CD4-positive, alpha-beta T cell treated with Interferon gamma for 1 hour (primary cell): ENCODE results near the gene TBX4.
"Not testable (repeated sequence)": the region's sequence is repeated elsewhere in the genome, so short reads cannot be mapped to it uniquely, and the experiment has no call there.

ENCODE experiments used
- DNase-seq: peaks from one replicate; pipeline ENCODE4 v3.0.0-alpha.2; 2020

Gene TBX4

GRCh38 chr17:61502292-61502691, 50.1 kb downstream of the TBX4 start:
- DNase-seq, result no peak

DNA sequence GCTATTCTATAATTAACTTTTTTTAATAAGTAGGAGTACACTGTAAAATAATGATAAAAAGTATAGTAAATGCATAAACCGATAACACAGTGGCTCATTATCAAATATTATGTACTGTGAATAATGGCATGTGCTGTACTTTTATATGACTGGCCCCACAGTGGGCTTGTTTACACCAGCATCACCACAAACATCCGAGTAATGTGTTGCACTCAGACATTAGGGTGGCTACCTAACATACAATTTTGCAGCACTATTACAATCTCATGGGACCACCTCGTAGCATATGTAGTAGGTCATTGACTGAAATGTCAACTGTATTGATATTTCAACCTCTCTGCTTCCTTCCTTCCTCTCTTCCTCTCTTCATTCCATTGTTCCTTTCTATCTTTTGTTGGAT, 51.7 kb downstream of the TBX4 start:
- no peak for DNase-seq

DNA sequence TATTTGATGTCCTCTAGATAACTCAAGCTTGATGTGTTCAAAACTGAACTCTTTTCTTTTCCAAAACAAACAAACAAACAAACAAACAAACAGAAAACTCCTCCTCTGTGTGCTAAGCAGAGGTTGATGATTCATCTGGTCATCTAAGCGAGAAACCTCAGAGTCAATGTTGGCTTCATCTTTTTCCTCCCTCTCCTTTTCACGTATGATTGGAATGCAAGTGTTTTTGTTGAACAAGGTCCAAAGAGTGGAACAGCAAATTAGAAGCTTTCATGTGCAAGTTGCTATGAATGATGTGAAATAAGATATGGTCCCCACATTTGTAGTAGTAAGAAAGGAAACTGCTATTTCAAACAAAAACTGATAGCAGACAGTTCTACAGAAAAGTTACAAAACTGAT, 52.5 kb downstream of the TBX4 start:
- no peak for DNase-seq

DNA sequence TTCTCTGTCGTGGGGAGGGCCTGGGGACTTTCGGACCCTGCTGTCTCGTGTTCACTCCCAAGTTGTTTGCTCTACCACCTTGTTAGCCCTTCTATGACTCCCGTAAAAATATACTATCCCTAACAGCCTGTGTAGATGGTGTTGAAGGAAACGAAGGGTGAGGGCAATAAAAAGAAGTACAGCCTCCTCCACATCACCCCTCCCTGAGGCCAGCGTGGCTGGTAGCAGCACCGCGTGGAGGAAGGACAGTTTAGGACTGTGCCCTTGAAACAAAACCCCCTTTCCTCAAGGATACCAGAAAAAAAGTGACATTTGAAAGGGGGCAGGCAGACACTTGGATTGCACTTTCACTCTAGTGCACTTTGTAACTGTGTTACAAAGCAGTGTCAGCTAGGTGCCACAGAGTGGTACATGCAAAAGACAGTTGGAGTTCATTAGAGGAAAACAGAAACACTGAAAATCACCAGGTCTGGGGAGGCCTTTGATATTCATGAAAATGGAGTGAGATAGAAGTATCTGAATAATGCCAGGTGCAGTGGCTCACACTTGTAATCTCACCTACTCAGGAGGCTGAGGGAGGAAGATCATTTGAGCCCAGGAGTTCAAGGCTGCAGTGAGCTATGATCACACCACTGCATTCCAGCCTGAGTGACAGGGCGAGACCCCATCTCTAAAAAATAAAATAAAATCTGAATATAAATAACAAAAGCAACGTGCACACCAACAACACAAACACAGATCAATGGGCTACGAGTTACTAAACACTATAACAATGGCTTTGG, 53.8 kb downstream of the TBX4 start:
- no peak for DNase-seq

DNA sequence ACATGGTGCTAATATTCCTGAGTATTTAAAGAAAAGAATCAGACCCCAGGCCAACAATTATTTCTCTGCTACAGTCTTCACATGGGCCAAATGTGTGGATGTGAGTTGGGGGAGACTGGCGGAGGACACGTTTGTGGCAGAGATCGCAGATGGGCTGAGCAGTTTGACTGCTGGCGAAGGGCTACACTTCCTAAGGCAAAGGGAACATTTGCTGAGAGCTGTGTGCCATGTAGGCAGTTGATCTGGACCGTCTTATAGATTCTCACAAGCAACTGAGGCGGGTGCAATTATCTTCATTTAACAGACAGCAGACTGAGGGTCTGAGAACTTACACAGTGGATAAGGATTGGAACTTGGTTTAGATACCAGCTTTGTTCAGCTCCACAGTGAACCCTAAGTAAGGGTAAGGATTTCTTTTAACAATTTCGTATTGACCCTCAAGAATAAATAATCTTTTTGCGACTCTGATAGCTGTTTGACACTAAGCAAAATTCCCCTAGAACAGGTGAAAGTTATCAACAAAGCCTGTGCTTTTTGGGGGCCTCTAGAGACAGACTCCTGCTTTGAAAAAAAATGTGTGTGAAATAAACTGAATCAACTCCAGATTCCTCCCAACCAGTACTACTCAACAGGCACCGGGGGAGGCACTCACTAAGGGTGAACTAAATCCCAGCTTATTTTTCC, 55.3 kb downstream of the TBX4 start:
- no peak for DNase-seq

DNA sequence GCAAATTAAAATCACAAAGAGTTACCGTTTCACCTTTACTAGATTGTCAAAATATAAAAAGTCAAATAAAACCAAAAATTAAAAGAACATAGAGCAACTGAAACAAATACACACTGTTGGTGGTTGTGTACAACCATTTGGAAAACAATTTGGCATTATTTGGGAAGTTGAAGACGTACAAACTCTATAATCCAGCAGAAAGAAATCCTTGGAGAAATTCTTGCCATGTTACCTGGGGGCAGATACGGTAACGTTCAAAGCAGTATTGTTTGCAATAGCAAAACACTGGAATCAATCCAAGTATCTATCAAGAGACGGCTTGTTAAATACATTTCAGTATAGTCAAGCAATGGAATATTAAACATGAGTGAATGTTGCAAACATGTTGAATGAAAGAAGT, 56.7 kb downstream of the TBX4 start:
- DNase-seq, result no peak

GRCh38 chr17:61509454-61509853, 57.2 kb downstream of the TBX4 start:
- not testable (repeated sequence) for DNase-seq

DNA sequence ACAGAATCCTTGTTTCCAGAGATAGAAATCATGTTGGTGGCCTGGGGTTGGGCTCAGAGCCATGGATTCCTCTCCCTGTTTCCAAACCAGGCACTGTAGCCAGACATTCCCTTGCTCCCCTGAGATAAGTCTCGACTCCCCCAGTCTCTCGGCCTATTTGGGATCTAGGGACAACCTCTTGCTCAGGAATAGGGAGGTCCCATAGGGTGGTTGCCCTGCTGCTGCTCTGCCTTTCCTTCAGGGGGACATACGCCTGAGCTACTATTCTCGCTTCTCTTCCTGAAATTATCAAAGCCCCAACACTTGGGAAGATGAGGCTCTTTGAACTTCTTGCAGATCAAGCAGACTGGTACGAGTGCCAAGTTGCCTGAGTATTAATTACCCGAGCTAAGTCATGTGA, 58.0 kb downstream of the TBX4 start:
- no peak for DNase-seq

DNA sequence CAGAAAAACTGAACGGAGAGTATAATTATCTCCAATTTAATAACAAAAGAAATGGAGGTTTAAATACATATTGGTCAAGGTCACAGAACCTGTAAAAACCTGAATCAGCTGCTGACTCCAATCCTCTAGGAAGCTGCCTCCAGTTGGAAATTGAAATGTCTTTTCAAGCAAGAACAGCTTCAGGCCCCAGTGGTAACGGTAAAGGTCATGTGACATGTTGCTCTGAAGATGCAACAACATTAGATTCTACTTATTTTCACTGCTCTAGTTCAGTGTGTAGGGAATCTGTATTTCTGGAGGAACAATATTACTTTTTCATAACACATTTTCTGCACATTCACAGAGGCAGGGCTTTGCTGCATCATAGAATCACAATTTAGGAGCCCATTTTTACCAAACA, 58.8 kb downstream of the TBX4 start:
- DNase-seq, result no peak

DNA sequence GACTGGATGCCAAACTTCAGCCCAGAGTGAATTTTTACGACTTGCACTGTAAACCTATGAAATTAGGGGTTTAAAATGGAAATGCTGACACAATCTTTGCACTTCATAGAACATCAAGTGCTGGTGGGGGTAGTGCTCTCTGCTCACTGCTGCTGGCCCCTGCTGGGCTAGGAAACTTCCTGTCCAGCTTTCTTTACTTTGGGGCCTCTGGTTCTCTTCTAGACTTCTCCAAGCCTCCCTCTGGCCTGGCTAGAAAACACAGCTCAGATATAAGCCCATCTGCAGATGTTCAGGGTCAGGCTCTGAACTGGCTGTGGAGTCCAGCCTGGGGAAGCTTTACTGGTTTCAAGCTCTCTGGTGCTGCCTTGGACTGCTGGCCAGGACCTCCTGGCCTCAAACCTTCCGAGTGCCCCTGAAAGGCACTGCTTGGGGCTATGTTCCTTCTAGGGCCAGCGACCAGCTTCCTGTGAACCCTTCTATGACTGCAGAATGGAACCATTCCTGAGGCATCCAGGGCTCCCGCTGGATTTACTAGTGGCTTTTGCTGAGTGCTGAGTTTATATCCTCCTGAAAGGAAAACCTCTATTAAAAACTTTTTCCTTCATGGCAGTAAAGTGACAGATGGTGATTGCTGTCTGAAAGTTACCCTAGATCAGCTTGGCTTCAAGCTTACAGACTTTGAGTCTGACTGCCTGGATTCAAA, 59.4 kb downstream of the TBX4 start:
- no peak for DNase-seq

DNA sequence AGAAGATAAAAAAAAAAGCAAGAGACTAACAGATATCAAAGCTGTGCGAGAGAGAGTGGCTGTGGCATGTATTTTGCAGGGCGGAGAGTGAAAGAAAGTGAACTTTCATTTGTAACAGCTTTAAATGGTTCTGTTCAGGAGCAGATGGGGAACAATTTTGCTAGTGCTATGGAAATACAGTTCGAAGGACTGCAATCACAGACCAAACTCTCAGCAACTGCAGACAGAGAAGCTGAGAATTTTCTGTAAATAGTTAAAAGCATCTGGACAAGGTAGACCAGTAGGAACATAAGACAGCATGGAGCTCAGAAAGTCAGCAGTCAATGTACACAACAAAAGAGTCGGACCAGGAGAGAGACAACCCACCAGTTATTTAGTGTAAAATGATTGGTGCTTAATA, 62.3 kb downstream of the TBX4 start:
- no peak for DNase-seq

DNA sequence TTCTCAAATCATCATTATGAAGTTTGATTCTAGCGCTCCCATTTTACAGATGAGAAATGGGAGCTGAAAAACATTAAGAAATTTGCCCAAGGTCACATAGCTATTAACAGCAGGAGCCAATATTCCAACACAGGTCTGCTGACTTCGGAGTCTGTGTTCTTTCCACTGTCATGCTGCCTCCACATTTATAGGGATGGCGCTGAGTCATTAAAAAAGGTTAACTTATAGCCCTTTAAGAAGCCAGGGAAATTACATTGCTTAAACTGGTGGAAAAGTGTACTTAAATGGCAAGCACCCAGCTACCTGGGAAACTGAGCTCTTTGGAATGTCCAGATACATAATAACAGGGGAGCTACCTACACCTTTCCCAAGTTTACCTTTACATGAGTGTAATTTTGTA, 65.0 kb downstream of the TBX4 start:
- no peak for DNase-seq

DNA sequence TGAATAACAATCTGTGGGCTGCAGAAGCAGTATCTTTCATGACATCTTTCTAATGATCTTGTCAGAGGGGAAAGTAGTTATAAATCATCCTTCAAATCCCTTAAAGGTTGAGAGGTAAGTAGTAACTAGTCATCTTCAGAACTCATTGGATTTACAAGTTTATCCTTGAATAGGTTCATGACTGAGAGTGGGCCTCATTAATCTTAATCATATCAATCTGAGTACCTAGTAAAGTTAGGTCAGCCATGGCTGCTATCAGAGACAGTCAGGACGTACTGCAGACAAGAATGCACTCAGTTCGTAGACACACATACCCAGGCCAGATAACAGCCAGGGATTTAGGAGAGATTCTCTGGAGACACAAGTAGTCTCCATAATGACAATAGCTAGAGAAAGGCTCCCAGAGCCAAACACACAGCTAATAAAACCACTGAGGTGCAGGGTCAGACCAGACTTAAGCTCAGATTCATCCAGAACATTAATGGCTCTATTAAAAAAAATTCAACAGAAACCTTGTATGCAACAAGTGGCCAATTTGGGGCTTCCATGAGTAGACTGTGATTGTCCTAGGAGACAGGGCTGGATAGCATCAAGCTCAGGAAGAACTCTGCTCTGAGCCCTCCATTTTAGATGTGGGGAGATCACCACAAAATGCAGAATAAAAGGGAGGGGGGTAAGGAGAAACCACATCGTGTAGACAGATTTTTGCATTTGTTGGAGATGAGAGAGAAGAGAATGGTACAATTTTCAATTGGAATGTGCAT, 65.8 kb downstream of the TBX4 start:
- DNase-seq, result no peak

- DNase-seq, result no peak
Measured at GRCh38 chr17:61519139-61519538, 66.9 kb downstream of the TBX4 start.

- DNase-seq, result no peak
Measured at GRCh38 chr17:61519754-61520440, 67.7 kb downstream of the TBX4 start.

DNA sequence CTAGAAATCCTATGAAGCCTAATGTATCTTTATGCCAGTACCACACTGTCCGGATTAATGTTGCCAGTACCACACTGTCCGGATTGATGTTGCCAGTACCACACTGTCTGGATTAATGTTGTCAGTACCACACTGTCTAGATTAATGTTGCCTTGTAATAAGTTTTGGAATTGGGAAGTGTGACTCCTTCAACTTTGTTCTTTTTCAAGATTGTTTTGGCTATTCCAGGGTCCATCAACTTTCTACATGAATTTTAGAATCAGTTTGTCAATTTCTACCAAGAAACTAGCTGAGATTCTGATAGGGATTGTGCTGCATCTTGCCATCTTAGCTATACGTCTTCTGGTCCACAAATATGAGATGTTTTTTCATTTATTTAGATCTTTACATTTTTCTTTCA, 68.7 kb downstream of the TBX4 start:
- no peak for DNase-seq

- DNase-seq, result no peak
Measured at GRCh38 chr17:61522088-61522487, 69.9 kb downstream of the TBX4 start.

GRCh38 chr17:61524319-61524718, 72.1 kb downstream of the TBX4 start:
- no peak for DNase-seq

DNA sequence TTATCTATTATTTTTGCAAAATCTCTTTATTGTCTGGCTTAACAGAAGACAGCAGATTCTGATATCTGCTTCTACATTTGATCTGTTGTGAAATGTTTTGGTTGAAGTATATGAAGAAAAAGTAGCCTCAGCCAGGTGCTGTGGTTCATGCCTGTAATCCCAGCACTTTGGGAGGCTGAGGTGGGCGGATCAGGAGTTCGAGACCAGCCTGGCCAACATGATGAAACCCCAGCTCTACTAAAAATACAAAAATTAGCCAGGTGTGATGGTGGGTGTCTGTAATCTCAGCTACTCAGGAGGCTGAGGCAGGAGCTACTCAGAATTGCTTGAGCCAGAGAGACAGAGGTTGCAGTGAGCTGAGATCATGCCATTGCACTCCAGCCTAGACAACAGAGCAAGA, 75.2 kb downstream of the TBX4 start:
- DNase-seq, result not testable (repeated sequence)

GRCh38 chr17:61528171-61528570, 75.9 kb downstream of the TBX4 start:
- no peak for DNase-seq

DNA sequence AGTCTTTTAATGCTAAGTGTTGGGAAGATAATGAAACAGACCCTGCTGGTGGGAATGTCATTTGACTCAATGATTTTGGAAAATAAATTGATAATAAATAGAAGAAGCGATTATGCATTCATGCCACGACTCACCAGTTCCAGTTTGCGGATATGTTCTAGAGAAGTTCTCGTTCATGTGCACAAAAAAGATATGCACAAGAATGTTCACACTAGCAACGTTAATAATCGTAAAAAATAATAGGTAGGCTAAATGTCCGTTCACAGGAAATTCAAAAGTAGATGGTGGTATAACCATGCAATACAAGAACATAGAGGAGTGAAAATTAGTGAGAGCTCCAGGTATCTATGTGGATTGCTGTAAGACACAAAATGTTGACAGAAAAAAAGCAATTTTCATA, 79.0 kb downstream of the TBX4 start:
- no peak for DNase-seq

DNA sequence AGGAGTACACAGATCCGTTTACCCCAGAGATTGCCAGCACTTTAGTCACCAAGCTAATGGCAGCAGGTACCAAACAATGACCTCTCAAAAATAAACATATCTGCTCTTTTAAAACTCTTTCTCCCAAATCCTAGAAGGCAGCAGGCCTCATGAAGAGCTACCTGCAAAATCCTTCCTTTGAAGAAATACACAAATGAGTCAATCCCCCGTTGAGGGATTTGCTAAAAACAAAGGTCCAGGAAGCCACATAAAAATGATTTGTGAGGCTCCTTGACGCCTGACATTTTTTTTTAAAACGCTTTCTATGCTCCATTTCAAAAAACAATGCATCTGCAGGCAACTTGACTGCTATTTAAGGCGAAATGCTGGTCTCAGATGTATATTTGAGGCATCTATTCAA, 80.6 kb downstream of the TBX4 start:
- DNase-seq, result no peak

DNA sequence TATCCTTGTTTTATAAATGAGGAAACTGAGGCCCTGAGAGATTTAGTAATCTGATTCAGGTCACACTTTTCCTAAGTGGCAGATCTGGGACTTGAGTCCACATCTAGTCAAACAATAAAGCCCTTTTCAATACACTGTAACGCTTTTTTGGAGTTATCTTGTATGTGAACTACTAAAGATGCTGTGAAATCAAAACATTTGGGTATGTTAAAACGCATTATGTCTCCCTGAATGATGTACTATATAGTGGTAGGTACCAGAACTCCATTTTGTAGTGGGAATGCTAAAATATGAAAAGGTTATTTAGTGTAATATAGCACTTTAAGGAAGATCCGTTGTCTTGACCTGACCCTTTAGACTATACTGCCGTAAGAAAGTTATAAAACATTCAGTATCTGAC, 81.6 kb downstream of the TBX4 start:
- DNase-seq, result no peak
